Germinal center (tissue), 1 donor: Measurements from ENCODE around the gene MGRN1.

Experiments
- DNase-seq: peaks from one replicate; pipeline ENCODE4 v3.0.0; 2012; ENCODE audit warnings: mixed read lengths, low spot score

The MGRN1 gene

GRCh38 chr16:4687946-4688673 is 63.5 kb downstream of the MGRN1 start:
- DNase-seq, result no peak

- no peak for DNase-seq
Observed at GRCh38 chr16:4688674-4689045, 64.0 kb downstream of the MGRN1 start.

- no peak for DNase-seq
Observed at GRCh38 chr16:4689091-4689671, 64.6 kb downstream of the MGRN1 start.

- DNase-seq, result no peak
Observed at GRCh38 chr16:4689864-4690704, 65.5 kb downstream of the MGRN1 start.

GRCh38 chr16:4690946-4691665 is 66.5 kb downstream of the MGRN1 start:
- DNase-seq, result no peak

- no peak for DNase-seq
Observed at GRCh38 chr16:4691666-4692412, 67.2 kb downstream of the MGRN1 start.

- peak; percentile 33 for DNase-seq
Observed at GRCh38 chr16:4692460-4693295, 68.1 kb downstream of the MGRN1 start.

- DNase-seq, result peak; percentile 99
Observed at GRCh38 chr16:4693296-4693955, 68.8 kb downstream of the MGRN1 start, which contains the start of gene NUDT16L1. Gene NUDT16L1 (plus strand): TSS chr16:4693562. CDS start chr16:4693727, 165 bp downstream.

- peak; percentile 79 for DNase-seq
Observed at GRCh38 chr16:4693956-4694641, 69.5 kb downstream of the MGRN1 start.

- DNase-seq, result no peak
Observed at GRCh38 chr16:4694642-4695451, 70.2 kb downstream of the MGRN1 start.

- DNase-seq, result no peak
Observed at GRCh38 chr16:4695473-4696171, 71.0 kb downstream of the MGRN1 start.

GRCh38 chr16:4696172-4696904 is 71.7 kb downstream of the MGRN1 start:
- no peak for DNase-seq

GRCh38 chr16:4696905-4697847 is 72.5 kb downstream of the MGRN1 start:
- no peak for DNase-seq

GRCh38 chr16:4697848-4698291 is 73.2 kb downstream of the MGRN1 start:
- no peak for DNase-seq

GRCh38 chr16:4698321-4699045 is 73.9 kb downstream of the MGRN1 start:
- DNase-seq, result no peak
